HG03196 (cell line): ENCODE results near the gene UBE2Q2.
"Not testable (repeated sequence)": the region's sequence is repeated elsewhere in the genome, so short reads cannot be mapped to it uniquely, and the experiment has no call there.

Experiments
- ATAC-seq: cut with Tn5 transposase; IDR thresholded peaks from one replicate; pipeline ENCODE4 v1.9.1; 2021; ENCODE audit not compliant: unreplicated experiment

Gene UBE2Q2

GRCh38 chr15:75864213-75865059 lies 21.2 kb downstream of the UBE2Q2 start:
- ATAC-seq, result no peak

- not testable (repeated sequence) for ATAC-seq
Measured at GRCh38 chr15:75866045-75866444, 22.8 kb downstream of the UBE2Q2 start.

- no peak for ATAC-seq
Measured at GRCh38 chr15:75866916-75867315, 23.7 kb downstream of the UBE2Q2 start.

GRCh38 chr15:75867449-75867848 lies 24.2 kb downstream of the UBE2Q2 start:
- no peak for ATAC-seq

- no peak for ATAC-seq
Measured at GRCh38 chr15:75868019-75868418, 24.8 kb downstream of the UBE2Q2 start.

- ATAC-seq, result no peak
Measured at GRCh38 chr15:75869446-75869845, 26.2 kb downstream of the UBE2Q2 start.

- ATAC-seq, result not testable (repeated sequence)
Measured at GRCh38 chr15:75871589-75871988, 28.3 kb downstream of the UBE2Q2 start.

- ATAC-seq, result no peak
Measured at GRCh38 chr15:75872403-75872990, 29.2 kb downstream of the UBE2Q2 start.

- ATAC-seq, result no peak
Measured at GRCh38 chr15:75884041-75884440, 40.8 kb downstream of the UBE2Q2 start.

GRCh38 chr15:75887178-75887577 lies 43.9 kb downstream of the UBE2Q2 start:
- no peak for ATAC-seq

- ATAC-seq, result no peak
Measured at GRCh38 chr15:75891895-75892294, 48.6 kb downstream of the UBE2Q2 start.

- no peak for ATAC-seq
Measured at GRCh38 chr15:75895731-75896130, 52.5 kb downstream of the UBE2Q2 start.

- ATAC-seq, result no peak
Measured at GRCh38 chr15:75900577-75900976, 57.3 kb downstream of the UBE2Q2 start.

- no peak for ATAC-seq
Measured at GRCh38 chr15:75902129-75902557, 58.9 kb downstream of the UBE2Q2 start.

GRCh38 chr15:75903331-75904239 lies 60.3 kb downstream of the UBE2Q2 start, which contains the start of gene FBXO22:
Gene FBXO22 (plus strand): TSS chr15:75903878. CDS start chr15:75903964, 86 bp downstream.
- ATAC-seq, result peak; percentile 92

- no peak for ATAC-seq
Measured at GRCh38 chr15:75905231-75905630, 62.0 kb downstream of the UBE2Q2 start.

- ATAC-seq, result not testable (repeated sequence)
Measured at GRCh38 chr15:75910355-75910754, 67.1 kb downstream of the UBE2Q2 start.

- ATAC-seq, result no peak
Measured at GRCh38 chr15:75916978-75917377, 73.7 kb downstream of the UBE2Q2 start.

- ATAC-seq, result no peak
Measured at GRCh38 chr15:75918135-75918534, 74.9 kb downstream of the UBE2Q2 start.

GRCh38 chr15:75920079-75920478 lies 76.8 kb downstream of the UBE2Q2 start:
- no peak for ATAC-seq
